Measurements from ENCODE around the gene KIF21A.

- TF ChIP-seq RAD21 (IDR thresholded peaks at IDR 0.05; ENCODE audit: low read depth) (no peak), REST (IDR thresholded peaks at IDR 0.05; ENCODE audit: low read depth) (no peak), TAF1 (IDR thresholded peaks at IDR 0.05; ENCODE audit: low read depth) (no peak), CREB1 (IDR thresholded peaks at IDR 0.05; ENCODE audit: low read depth) (no peak), USF1 (IDR thresholded peaks at IDR 0.05) (no peak), YY1 (IDR thresholded peaks at IDR 0.05; ENCODE audit: low read depth) (no peak), MAX (IDR thresholded peaks at IDR 0.05) (no peak), EGR1 (IDR thresholded peaks at IDR 0.05) (no peak)
These were observed 83.3 kb downstream of the KIF21A start for GRCh38 chr12:39359645-39360044.

Data from Ishikawa (cell line).